ENCODE data around the gene PTK6. TPM values are rescaled to one million over a fixed set of nuclear protein-coding genes. Genes with fewer than 3 reads are reported as not detected.
A peak's percentile ranks its signal among the peaks of the same experiment; 100 is the strongest.

Gene PTK6
- total and polyA plus RNA-seq, 12 donors = 0.03 to 0.28 (median 0.06) TPM; not detected in 9

GRCh38 chr20:63519668-63520503 is 17.3 kb downstream of the PTK6 start:
- Histone ChIP-seq H3K9me3 (peaks cover 0 to 7% (median 0%) of the 10 kb centered on the region in 11 donors), H3K27ac (peak overlapping the region; percentile 90 to 100 (median 96)), H3K4me1 (peaks cover 14 to 39% (median 22%) of the 10 kb centered on the region in 9 donors), H3K4me3 (peak overlapping the region; percentile 55 to 99 (median 74)), H3K27me3 (peaks cover 0 to 3% (median 0%) of the 10 kb centered on the region in 7 donors), H3K36me3 (peaks cover 0 to 23% (median 4%) of the 10 kb centered on the region in 9 donors)
- TF ChIP-seq CTCF (IDR thresholded peaks at IDR 0.05) = peak in 8 of 9 donors; percentile 18 to 68 (median 44)
- ATAC-seq (peak; percentile 56 to 77 (median 66)), DNase-seq (peak; percentile 71 to 79)
- 1% methylated on average over 72 of the region's 72 CpGs for WGBS, 2 donors
- intact Hi-C loops (cut with DNase I) = loop anchor here in 7 of 10 donors (1.0 to 10.0 kb wide), 6 partner anchors 23 to 78 kb away; no protein-coding TSS in a partner anchor

GRCh38 chr20:63518946-63519667 is 18.1 kb downstream of the PTK6 start:
- ATAC-seq (peak in 1 of 8 donors; percentile 9), DNase-seq (peak in 1 of 2 donors; percentile 25)
- no peak for TF ChIP-seq CTCF (IDR thresholded peaks at IDR 0.05)
- intact Hi-C loops (cut with DNase I) = loop anchor here in 2 of 10 donors (2.0 to 5.0 kb wide), 2 partner anchors 76 to 77 kb away; no protein-coding TSS in a partner anchor
- Histone ChIP-seq H3K27ac (peak overlapping the region in 8 of 10 donors; percentile 90 to 97 (median 96)), H3K27me3 (peaks cover 0 to 3% (median 0%) of the 10 kb centered on the region in 7 donors), H3K4me1 (peaks cover 14 to 39% (median 22%) of the 10 kb centered on the region in 9 donors), H3K36me3 (peaks cover 0 to 23% (median 4%) of the 10 kb centered on the region in 9 donors), H3K4me3 (peak overlapping the region in 9 of 10 donors; percentile 55 to 99 (median 75)), H3K9me3 (peaks cover 0 to 7% (median 0%) of the 10 kb centered on the region in 11 donors)
- WGBS, 2 donors = 81 to 83% methylated on average over 32 of the region's 32 CpGs

GRCh38 chr20:63518351-63518861 is 18.8 kb downstream of the PTK6 start:
- H3K27me3 ChIP-seq = peaks cover 0 to 3% (median 0%) of the 10 kb centered on the region in 7 donors
- 81 to 91% methylated on average over 20 of the region's 20 CpGs for WGBS, 2 donors
- DNase-seq = no peak
- peaks cover 14 to 39% (median 22%) of the 10 kb centered on the region in 9 donors for H3K4me1 ChIP-seq
- ATAC-seq = no peak
- H3K4me3 ChIP-seq = no peak overlapping the region
- peak in 1 of 9 donors; percentile 6 for TF ChIP-seq CTCF (IDR thresholded peaks at IDR 0.05)
- peaks cover 0 to 4% (median 0%) of the 10 kb centered on the region in 11 donors for H3K9me3 ChIP-seq
- intact Hi-C loops (cut with DNase I) = loop anchor here in 2 of 10 donors (2.0 to 5.0 kb wide), 2 partner anchors 76 kb away; no protein-coding TSS in a partner anchor
- no peak overlapping the region for H3K27ac ChIP-seq
- peaks cover 0 to 19% (median 4%) of the 10 kb centered on the region in 9 donors for H3K36me3 ChIP-seq
